ENCODE data around the gene CD27. TPM values are rescaled to one million over a fixed set of nuclear protein-coding genes. Genes with fewer than 3 reads are reported as not detected.

CD27 gene
- total and polyA plus RNA-seq, 2 of the 13 experiments (the other 11 are each of a cell fraction or from before 2014, with no cell fraction given), result 0.12 TPM; not detected in 1

GRCh38 chr12:6451348-6452244 is 6.8 kb downstream of the CD27 start, which contains the start of gene TAPBPL (continued):
- TF ChIP-seq MAF1 (CRISPR knock-in tag; IDR thresholded peaks at IDR 0.05; ENCODE audit: borderline replicate concordance), result 0 out of 2 replicates have a peak, but pooled peaks have one; percentile 16
- no peak for TF ChIP-seq U2AF2 (IDR thresholded peaks at IDR 0.05; ENCODE audit: low read depth, low read length)
- no peak for TF ChIP-seq RFX3 (CRISPR knock-in tag; IDR thresholded peaks at IDR 0.05)
- no peak for TF ChIP-seq HOMEZ (CRISPR knock-in tag; IDR thresholded peaks at IDR 0.05; ENCODE audit: low read depth)
- TF ChIP-seq SP1 (IDR thresholded peaks at IDR 0.05), result no peak
- peak; percentile 37; the same call in 1 of the 2 replicates for TF ChIP-seq SP1 (CRISPR knock-in tag; IDR thresholded peaks at IDR 0.05)
- TF ChIP-seq ZNF770 (CRISPR knock-in tag; IDR thresholded peaks at IDR 0.05), result 0 out of 2 replicates have a peak, but pooled peaks have one; percentile 20
- TF ChIP-seq CSRNP1 (CRISPR knock-in tag; IDR thresholded peaks at IDR 0.05), result no peak; the same call in 1 of the 2 replicates
- TF ChIP-seq DR1 (CRISPR knock-in tag; IDR thresholded peaks at IDR 0.05), result no peak
- no peak for TF ChIP-seq DNMT3B (CRISPR knock-in tag; conservative IDR thresholded peaks at IDR 0.05)
- TF ChIP-seq ZNF660 (CRISPR knock-in tag; IDR thresholded peaks at IDR 0.05; ENCODE audit: borderline replicate concordance, low read depth), result no peak
- no peak for TF ChIP-seq ZFAT (CRISPR knock-in tag; conservative IDR thresholded peaks at IDR 0.05)
- no peak for TF ChIP-seq MTF2 (CRISPR knock-in tag; IDR thresholded peaks at IDR 0.05; ENCODE audit: borderline replicate concordance)
- 0 out of 2 replicates have a peak, but pooled peaks have one; percentile 19 for TF ChIP-seq FOXO1 (CRISPR knock-in tag; IDR thresholded peaks at IDR 0.05)
- TF ChIP-seq ATF4 (CRISPR knock-in tag; IDR thresholded peaks at IDR 0.05), result 0 out of 4 replicates have a peak, but pooled peaks of 1 of the 2 experiments have one; percentile 44
- TF ChIP-seq ZNF768 (CRISPR knock-in tag; IDR thresholded peaks at IDR 0.05), result no peak
- TF ChIP-seq ASH2L (IDR thresholded peaks at IDR 0.05; ENCODE audit: insufficient read length, low read depth, low read length), result peak; percentile 60
- TF ChIP-seq ZBTB20 (CRISPR knock-in tag; IDR thresholded peaks at IDR 0.05; ENCODE audit: borderline replicate concordance, low read depth), result peak; percentile 48; the same call in 1 of the 2 replicates
- no peak for TF ChIP-seq ZNF75D (CRISPR knock-in tag; IDR thresholded peaks at IDR 0.05; ENCODE audit: borderline replicate concordance)
- TF ChIP-seq CENPX (CRISPR knock-in tag; IDR thresholded peaks at IDR 0.05), result no peak
- no peak for TF ChIP-seq CREBL2 (CRISPR knock-in tag; IDR thresholded peaks at IDR 0.05; ENCODE audit: borderline replicate concordance)
